Spinal cord (tissue), 4 donors: ENCODE results near the gene COL6A3. TPM values are rescaled to one million over a fixed set of nuclear protein-coding genes. Genes with fewer than 3 reads are reported as not detected.

Experiments
- polyA plus RNA-seq, 2 donors: library from polyadenylated mRNA; unstranded; fragments of 120-200 nt; gene quantifications; one replicate each; pipeline ENCODE4 v1.2.1, GENCODE V29; 2013; ENCODE audit not compliant: insufficient read length in 2 of 2
- total RNA-seq, 2 donors: library from RNA; depleted of rRNA in 1 of 2; stranded (reverse); fragments of 120-200 nt in 1 of 2; fragments of >200 nt in 1 of 2; gene quantifications; one replicate each; pipeline versions ENCODE4 v1.2.3 to v1.2.4, GENCODE V29; 2013 to 2014

Gene COL6A3
- total and polyA plus RNA-seq, 4 donors: 41.3 to 429 (median 167) TPM

Other genes starting within 250 kb of the COL6A3 start
- gene MLPH, start 73.1 kb upstream of the COL6A3 start, total RNA-seq: 10 to 100 TPM in 1 of 2 donors, 1 to 10 TPM in 1; 5.2 to 29.3 TPM
- gene MLPH, start 73.1 kb upstream of the COL6A3 start, polyA plus RNA-seq: 10 to 100 TPM in 1 of 2 donors, under 1 TPM in 1; 0.62 to 13.6 TPM
- gene PRLH, start 152.4 kb upstream of the COL6A3 start, total RNA-seq: not detected
- not detected for gene PRLH, start 152.4 kb upstream of the COL6A3 start, polyA plus RNA-seq
- 1 to 10 TPM; 1.1 to 4.2 TPM for gene RAB17, start 176.6 kb upstream of the COL6A3 start, total RNA-seq
- 1 to 10 TPM in 1 of 2 donors, under 1 TPM in 1; 0.38 to 2.7 TPM for gene RAB17, start 176.6 kb upstream of the COL6A3 start, polyA plus RNA-seq
- gene LRRFIP1, start 213.4 kb upstream of the COL6A3 start, total RNA-seq: 10 to 100 TPM; 36.5 to 55.2 TPM
- 10 to 100 TPM; 55.3 to 56.1 TPM for gene LRRFIP1, start 213.4 kb upstream of the COL6A3 start, polyA plus RNA-seq